ENCODE measurements around the gene COL4A6. TPM values are rescaled to one million over a fixed set of nuclear protein-coding genes. Genes with fewer than 3 reads are reported as not detected.

COL4A6 gene
- total RNA-seq, 1 experiment from 2014 or later = 2.4 TPM

DNA sequence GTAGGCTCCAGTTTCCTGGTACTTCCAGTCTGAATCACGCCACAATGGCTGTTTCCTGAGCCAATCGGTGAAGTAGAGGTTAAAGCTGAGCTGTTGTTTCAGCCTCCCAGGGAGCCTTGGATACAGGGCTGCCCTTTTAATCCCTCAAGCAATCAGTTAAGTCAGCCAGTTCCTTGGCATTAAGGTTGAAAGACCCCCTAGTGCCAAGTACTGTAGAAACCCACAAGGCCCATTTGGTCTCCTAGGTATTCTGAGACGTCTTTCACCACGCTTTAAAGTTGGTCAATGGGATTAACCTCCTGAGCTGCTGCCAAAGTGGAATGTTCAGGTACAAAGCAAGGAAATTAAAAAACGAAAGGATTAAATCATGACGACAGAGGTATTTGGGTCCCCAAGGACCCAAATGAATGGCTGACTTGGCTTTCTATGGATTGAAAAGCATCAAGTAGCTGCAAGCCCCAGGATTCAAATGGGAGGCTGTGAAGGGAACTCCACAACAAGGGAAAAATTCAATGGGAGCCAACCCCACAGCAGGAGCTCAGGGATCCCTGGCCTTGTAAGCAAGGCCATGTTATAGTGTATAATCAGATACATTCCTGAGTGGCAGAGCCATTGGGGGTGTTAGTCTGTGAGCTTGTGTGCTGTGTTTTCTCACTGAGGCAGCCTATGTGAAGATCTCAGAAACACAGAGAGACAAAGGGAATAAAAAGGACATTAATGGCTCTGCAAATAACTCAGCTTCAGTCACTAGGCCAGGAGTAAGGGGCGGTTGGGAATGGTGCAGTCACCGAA lies 260.7 kb downstream of the COL4A6 start (continued):
- TF ChIP-seq CBX3 (IDR thresholded peaks at IDR 0.05; ENCODE audit: low read depth) = no peak
- TF ChIP-seq TCF7L2 (IDR thresholded peaks at IDR 0.05; ENCODE audit: borderline replicate concordance, extremely low read depth, insufficient read depth, insufficient read length) = no peak
- TF ChIP-seq YY1 (IDR thresholded peaks at IDR 0.05; ENCODE audit: extremely low read depth, insufficient replicate concordance, low read depth, low read length) = no peak

DNA sequence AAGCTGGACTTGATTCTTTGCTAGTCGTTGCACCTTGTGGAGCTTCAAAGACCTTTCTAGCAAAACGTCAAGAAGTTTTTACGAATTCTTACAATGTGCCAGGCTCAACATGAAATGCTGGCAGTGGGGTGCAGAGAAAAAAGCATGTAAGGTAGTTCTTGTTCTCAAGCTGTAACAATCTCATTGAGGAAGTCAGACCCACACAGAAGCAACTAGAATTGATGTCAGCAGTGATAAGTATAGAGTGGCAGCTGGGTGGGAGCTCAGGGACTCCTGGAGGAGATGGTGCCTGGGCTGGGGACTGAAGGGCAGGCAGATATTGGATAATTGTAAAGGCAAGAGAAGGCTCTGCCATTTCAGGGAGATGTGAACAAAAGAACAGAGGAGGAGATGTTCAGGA lies 264.3 kb downstream of the COL4A6 start:
- H3K9me2 ChIP-seq (ENCODE audit: insufficient read depth) = no peaks in the 10 kb centered on the region
- H3K9ac ChIP-seq (ENCODE audit: low read length) = no peak overlapping the region
- no peak overlapping the region for H3K4me3 ChIP-seq (replicated peaks in 1 of 2; ENCODE audit: low read depth in 1 of 2, low read length in 2 of 2)
- ChIA-PET RAD21 (ENCODE audit: low non-redundant PET in 1 of 2, low total read pairs in 2 of 2, uncharacterized antibody in 2 of 2, unreplicated experiment in 2 of 2) (no interaction called here), POLR2A (no interaction called here), CTCF (interaction anchor here (1.4 kb wide), 1 partner anchor 8 kb away, joined by 4 read pairs; no protein-coding TSS in a partner anchor)
- H3K36me3 ChIP-seq (ENCODE audit: control insufficient read depth in 1 of 2, insufficient read depth in 2 of 2, low read length in 2 of 2) = no peaks in the 10 kb centered on the region
- DNase-seq (ENCODE audit: low read depth, low spot score) (no peak), ATAC-seq (no peak)
- intact Hi-C loops (cut with micrococcal nuclease) = no loop called here
- no peaks in the 10 kb centered on the region for H3K79me2 ChIP-seq (ENCODE audit: insufficient read depth, low read length)
- H2AFZ ChIP-seq (ENCODE audit: low read depth, low read length, poor library complexity, severe bottlenecking) = no peak overlapping the region
- no peaks in the 10 kb centered on the region for H4K20me1 ChIP-seq (ENCODE audit: insufficient read depth)
- H3K27ac ChIP-seq (ENCODE audit: low read depth, low read length) = no peak overlapping the region
- no TSS peak for BruUV-seq (replicated peaks)
- H3K27me3 ChIP-seq (ENCODE audit: insufficient read depth, low read length) = no peaks in the 10 kb centered on the region
- H3K4me2 ChIP-seq (ENCODE audit: low read length) = no peak overlapping the region
- H3K9me3 ChIP-seq (ENCODE audit: control insufficient read depth in 1 of 2, insufficient read depth in 1 of 2, low read depth in 1 of 2, low read length in 2 of 2) = no peaks in the 10 kb centered on the region
- H3K4me1 ChIP-seq (ENCODE audit: control insufficient read depth in 1 of 2, insufficient read depth in 2 of 2, low read length in 2 of 2) = no peaks in the 10 kb centered on the region
- TF ChIP-seq, protein P1, sequence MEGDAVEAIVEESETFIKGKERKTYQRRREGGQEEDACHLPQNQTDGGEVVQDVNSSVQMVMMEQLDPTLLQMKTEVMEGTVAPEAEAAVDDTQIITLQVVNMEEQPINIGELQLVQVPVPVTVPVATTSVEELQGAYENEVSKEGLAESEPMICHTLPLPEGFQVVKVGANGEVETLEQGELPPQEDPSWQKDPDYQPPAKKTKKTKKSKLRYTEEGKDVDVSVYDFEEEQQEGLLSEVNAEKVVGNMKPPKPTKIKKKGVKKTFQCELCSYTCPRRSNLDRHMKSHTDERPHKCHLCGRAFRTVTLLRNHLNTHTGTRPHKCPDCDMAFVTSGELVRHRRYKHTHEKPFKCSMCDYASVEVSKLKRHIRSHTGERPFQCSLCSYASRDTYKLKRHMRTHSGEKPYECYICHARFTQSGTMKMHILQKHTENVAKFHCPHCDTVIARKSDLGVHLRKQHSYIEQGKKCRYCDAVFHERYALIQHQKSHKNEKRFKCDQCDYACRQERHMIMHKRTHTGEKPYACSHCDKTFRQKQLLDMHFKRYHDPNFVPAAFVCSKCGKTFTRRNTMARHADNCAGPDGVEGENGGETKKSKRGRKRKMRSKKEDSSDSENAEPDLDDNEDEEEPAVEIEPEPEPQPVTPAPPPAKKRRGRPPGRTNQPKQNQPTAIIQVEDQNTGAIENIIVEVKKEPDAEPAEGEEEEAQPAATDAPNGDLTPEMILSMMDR (IDR thresholded peaks at IDR 0.05 in 2 of 3, conservative IDR thresholded peaks at IDR 0.05 in 1 of 3; ENCODE audit: borderline replicate concordance in 1 of 3, insufficient read depth in 1 of 3, low read depth in 2 of 3, low read length in 2 of 3) = no peak
- TF ChIP-seq SRF (IDR thresholded peaks at IDR 0.05; ENCODE audit: low read depth) (no peak), SP1 (IDR thresholded peaks at IDR 0.05; ENCODE audit: low read depth) (no peak), CBX3 (IDR thresholded peaks at IDR 0.05; ENCODE audit: low read depth) (no peak), ZNF274 (IDR thresholded peaks at IDR 0.05; ENCODE audit: low read depth, low read length) (no peak), POLR2AphosphoS5 (IDR thresholded peaks at IDR 0.05; ENCODE audit: low read depth, low read length) (no peak), YY1 (IDR thresholded peaks at IDR 0.05; ENCODE audit: extremely low read depth, insufficient replicate concordance, low read depth, low read length) (no peak), JUND (IDR thresholded peaks at IDR 0.05) (no peak), CEBPB (IDR thresholded peaks at IDR 0.05; ENCODE audit: low read depth) (no peak), POLR2A (IDR thresholded peaks at IDR 0.05; ENCODE audit: borderline replicate concordance, extremely low read depth, insufficient read depth, insufficient read length) (no peak), EGR1 (IDR thresholded peaks at IDR 0.05; ENCODE audit: low read depth) (no peak), ZFX (IDR thresholded peaks at IDR 0.05) (no peak), ELF1 (IDR thresholded peaks at IDR 0.05; ENCODE audit: borderline replicate concordance, low read depth) (no peak), EZH2 (IDR thresholded peaks at IDR 0.05) (no peak), EZH2phosphoT487 (IDR thresholded peaks at IDR 0.05; ENCODE audit: borderline replicate concordance) (no peak), TCF7L2 (IDR thresholded peaks at IDR 0.05; ENCODE audit: borderline replicate concordance, extremely low read depth, insufficient read depth, insufficient read length) (no peak)
- TF ChIP-seq, protein P2, sequence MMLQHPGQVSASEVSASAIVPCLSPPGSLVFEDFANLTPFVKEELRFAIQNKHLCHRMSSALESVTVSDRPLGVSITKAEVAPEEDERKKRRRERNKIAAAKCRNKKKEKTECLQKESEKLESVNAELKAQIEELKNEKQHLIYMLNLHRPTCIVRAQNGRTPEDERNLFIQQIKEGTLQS (IDR thresholded peaks at IDR 0.05) = no peak
- TF ChIP-seq, protein P3, sequence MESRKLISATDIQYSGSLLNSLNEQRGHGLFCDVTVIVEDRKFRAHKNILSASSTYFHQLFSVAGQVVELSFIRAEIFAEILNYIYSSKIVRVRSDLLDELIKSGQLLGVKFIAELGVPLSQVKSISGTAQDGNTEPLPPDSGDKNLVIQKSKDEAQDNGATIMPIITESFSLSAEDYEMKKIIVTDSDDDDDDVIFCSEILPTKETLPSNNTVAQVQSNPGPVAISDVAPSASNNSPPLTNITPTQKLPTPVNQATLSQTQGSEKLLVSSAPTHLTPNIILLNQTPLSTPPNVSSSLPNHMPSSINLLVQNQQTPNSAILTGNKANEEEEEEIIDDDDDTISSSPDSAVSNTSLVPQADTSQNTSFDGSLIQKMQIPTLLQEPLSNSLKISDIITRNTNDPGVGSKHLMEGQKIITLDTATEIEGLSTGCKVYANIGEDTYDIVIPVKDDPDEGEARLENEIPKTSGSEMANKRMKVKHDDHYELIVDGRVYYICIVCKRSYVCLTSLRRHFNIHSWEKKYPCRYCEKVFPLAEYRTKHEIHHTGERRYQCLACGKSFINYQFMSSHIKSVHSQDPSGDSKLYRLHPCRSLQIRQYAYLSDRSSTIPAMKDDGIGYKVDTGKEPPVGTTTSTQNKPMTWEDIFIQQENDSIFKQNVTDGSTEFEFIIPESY (IDR thresholded peaks at IDR 0.05; ENCODE audit: extremely low read depth, insufficient replicate concordance, low read length) = no peak
